NCI-H1105 (cell line): Measurements from ENCODE around the gene CLSTN2.

Source experiments
- DNase-seq: peaks from one replicate; lab custom pipeline; 2025; lab: John Stamatoyannopoulos, UW

The CLSTN2 gene

DNA sequence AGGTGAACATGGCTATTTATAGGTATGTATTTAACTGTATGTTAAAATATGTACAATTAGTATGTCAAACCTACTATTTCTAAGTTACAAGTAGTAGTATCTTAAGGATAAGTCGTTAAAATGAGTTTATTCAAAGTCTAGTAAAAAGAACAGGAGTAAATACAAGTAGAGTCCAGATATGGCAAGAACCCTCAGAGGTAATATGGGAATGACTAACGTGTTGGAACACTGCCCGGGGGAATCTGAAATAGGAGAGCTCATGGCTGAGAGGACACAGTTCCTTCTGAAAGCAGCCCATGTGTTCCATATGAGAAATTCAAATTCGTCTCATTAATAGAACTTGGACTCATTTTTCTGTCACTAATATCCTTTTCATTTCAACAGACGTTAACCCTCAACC lies 158.8 kb downstream of the CLSTN2 start:
- DNase-seq, result peak; percentile 82

DNA sequence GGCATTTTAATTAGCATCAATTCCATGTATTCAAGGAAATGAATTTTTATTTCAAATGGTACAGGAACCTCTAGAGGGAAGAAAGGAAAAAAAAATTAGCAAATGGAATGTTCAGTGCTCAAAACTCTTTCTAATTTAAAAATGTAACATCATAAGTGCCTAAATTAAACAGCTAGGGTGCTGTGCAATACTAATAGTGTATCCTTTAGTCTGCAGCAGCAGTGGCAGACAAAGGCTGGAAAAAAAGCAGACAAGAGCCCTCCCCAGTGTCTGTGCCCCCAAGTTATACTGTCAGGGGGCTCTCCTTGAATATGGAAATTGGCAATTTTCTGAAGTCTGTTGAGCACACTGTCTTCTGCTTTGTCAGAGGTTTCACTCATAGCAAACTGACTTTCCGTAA lies 159.5 kb downstream of the CLSTN2 start:
- DNase-seq, result no peak

DNA sequence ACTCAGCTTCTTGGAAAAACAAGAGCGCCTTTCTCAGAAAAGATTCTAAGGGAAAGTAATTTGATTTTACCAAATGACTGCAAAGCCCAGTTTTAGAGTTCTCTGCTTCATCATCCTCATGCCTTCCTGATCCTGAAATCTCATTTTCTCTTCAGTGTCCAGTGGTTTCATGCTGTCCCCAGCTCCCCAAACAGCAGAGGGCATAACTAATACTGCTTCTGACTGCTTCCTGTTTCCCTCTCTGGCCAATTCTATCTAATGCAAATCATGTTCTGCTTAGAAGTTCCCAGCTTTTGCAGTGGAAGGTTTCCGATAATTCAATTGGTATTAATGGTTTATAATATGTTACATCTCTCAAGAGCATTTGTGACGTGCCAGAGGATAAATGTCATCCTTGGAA lies 161.1 kb downstream of the CLSTN2 start:
- DNase-seq, result no peak

DNA sequence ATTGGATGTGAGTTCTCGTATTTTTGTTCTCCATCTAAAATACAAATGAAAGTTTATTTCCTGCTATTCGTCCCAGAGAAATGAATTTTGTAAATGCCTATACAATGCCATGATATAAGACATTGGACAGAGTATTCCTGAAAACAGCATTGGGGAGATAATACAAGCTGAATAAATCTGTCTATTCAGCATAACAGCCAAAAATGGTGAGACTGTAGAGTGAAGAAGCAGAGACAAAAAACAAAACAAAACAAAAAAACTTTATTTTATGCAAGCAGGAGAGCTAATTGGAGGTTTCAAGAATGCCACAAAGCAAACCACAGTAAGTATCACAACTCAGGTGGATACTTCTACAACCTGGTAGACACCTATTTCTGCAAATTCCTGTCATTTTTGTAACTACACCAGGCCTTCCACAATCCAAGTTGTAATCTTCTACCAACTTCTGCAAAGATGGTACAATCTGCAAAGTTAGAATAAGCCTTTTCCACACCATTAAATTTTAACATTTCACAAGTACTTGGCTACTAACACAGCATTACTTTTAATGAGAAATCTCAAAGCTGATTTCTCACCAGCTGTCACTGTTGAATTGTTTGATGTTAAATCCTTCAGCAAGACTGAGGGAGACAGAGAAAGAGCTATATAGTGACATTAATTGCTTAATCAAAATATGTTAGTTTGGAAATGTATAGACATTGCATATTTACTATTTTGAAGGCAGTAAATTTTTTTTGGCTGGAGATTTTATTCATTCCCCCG lies 163.1 kb downstream of the CLSTN2 start:
- no peak for DNase-seq

DNA sequence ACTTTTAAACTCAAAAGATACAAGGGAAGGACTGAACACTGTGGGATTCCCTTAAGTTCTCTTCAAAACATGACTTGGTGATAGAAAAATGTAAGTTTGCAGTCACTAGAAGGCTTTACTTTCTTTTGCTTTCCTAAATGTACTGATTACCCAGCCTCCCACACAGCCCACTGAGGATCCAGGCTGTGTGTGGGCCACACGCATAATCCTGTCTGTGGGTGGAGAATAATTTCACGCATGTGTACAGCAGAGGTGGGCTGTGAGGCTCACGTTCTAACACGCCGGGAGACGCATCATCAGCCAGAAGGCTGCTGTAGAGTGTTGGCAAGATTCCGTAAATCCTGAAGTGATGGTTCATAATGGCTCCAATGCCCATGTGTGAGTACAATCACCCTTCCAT lies 165.5 kb downstream of the CLSTN2 start:
- DNase-seq, result no peak

DNA sequence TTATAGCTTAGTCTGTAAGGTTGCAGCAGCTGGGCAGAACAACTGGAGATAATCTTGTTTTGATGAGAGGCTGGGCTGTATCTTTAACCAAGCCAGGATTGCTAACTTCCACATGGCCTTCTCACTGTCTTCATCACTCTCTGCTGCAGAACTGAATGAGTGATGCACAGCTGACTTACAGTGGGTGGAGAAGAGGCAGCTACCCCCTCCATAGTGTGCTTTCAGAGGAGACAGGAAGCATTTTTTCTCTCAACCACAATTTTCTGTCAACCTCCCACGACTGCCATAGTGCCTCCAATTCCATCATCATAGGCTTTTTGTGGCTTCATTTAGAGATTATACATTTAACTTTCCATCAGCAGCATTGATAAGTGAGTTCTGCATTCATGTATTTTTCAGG lies 168.2 kb downstream of the CLSTN2 start:
- DNase-seq, result no peak

DNA sequence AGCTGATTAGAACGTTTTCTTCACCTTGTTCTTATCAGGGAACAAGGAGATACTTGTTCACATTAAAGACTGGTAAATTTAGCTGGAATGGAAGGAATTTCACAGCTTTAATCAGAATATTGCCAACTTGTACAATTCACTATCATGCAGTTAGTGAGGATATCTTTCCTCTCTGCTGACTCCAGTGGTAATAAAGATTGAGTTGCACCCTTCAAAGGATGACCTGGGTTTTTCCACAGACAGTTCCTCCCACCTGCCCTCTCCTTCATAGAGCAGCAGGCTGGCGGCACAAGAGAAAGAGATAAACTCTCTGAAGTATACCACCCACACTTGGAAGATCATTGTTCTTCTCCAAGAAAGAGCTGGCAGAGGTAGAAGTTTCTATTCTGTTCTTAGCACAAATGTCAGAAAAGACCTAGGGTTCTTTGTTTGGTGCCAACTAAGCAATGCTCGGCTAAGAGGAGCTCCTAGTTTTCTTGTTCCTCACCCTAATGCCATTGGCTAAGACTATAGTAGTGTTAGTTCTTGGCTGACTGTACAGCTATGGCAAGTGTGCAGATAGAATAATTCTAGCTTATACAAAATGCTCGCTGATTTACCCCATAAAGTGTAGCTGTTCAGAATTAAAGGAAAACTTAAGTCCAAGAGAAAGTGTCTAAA lies 169.1 kb downstream of the CLSTN2 start:
- DNase-seq, result no peak

DNA sequence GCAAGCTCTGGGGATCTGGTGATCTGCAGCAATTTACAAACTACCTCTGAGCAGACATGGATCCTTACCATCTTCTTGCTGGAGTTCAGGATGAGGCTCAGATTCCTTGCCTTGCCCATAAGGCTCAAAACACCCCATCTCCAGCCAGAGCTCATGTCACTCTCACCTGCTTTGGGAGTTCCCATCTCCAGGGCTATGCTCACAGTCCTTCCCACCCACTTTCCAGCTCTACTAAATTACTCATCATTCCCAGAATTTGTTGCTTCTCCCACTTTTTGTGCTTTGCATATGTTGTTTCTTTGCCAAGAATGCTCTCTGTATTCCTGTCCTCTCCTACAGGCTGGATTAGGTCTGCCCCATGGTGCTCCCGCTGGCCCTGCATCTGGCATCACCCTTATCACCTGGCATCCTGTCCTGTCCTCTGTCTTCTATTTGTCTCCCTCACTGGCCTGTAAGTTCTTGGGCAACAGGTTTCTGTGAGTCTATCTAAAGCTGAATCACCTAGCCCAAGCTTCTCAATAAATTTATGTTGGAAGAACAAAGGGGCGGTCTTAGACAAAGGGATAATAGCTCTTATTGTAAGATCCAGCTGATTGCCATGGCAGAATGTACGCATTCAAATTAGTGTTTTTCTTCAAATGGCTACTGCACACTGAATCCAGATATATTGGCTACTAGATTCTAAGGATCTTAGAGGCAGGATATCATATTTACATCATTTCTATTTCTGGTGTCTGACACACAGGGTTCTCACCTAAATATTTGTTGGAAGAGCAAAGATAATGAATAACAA lies 179.2 kb downstream of the CLSTN2 start:
- no peak for DNase-seq

DNA sequence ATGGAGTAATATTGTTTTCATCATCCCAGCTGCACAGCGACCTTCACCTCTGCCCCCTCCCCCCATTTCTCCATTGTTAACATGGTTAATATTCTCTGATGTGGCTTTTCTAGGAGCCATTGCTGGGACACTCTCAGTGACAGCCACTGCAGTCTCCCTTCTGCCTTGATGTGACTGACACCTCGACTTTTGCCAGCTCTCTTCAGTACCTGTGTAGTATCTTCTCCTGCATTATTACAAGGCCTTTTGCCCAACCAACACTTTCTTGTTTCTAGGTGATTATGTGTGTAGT lies 179.8 kb downstream of the CLSTN2 start:
- DNase-seq, result no peak

DNA sequence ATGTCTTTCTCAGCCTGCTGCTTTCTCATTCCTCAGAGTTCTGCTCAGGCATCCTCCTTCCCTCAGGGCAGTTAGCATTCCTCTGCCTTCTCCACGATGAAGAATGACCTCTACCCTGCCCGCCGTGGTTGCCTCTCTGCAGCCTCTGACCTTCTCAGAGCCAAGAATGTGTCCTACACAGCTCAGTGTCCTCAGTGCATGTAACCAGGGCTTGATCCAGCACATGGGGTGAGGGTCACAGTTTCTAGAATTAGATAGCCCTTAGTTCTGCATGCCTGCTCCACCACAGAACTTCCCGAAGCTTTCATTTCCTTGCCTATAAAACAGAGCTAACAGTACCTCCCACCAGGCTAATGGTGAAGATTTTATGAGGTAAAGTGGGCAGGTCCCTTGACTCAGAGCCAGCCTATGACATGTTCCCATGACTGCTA lies 182.1 kb downstream of the CLSTN2 start:
- DNase-seq, result no peak

DNA sequence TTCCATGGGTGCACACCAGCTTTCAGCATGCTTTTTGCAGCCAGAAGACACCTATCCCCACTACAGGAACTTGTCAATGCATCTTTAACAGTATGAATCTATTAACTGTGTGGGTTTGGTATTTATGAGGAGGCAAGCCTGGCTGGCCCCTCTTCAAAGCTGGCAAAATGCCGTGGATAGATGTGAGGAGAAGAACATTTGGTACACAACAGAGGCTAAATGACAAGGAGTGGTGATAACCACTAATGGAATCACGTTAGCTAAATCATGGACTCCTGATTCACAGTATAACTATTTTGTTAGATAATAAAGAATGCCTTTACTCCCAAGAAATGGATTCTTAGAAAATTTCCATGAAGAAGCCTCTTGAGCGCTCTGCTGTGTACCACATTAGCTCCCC lies 187.2 kb downstream of the CLSTN2 start:
- no peak for DNase-seq

DNA sequence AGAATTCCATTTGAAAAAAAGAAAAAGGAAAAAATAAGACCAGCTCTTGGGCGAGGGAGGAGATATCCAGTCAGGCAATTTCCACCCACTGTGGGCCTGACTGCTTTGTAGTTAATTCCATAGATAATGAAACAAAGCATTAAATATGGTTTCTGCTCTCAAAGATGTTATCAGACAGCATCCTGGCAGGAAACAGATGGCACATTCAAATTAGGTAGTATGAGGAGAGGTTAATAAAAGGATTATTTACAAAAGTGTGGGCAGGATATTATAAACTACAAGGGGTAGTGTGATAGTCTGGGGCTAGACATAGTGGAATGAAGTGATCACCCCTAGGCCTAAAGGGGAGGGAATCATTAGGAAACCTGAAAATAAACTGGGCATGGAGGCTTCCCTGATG lies 193.2 kb downstream of the CLSTN2 start:
- DNase-seq, result peak; percentile 35

DNA sequence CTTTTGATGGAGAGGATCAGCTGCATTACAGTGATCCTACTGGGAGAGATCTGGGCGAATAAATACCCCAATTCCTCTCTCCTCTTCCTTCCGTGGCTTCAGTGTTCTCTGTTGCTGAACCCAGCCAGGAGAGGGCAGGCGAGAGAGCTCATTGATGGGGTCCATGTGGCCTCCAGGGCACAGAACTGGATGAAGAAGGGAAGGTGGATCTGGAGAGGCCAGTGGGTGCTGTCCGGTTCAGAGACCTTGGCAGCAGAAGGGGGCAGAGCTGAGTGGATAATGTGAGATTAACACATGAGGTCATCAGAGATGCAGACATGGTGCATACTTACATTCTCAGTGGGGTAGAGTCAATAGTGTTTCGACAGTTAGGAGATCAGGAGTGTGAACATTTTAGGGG lies 193.6 kb downstream of the CLSTN2 start:
- peak; percentile 35 for DNase-seq

DNA sequence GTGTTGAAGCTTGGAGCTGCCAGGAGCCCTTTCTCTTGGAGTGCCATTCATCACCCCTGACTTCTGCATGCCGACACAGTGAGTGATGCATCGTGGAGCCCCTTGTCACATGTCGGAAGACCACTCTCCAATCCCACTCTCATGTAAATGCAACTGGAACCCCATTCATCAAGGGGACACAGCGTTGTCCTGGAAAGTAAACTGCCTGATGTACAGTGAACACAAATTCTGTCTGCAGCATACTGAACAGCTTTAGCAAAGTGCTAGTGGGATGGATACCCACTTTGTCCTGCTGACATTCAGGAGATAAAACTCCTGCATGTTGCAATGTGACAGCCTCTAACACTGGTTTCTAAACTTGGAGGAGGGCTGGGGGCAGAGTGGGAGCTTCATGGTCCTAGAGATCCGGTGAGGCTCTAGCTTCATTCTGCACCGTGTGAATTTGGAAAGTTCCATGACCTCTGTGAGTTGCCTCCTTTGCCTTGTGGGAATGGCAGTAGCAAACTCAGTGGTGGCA lies 194.8 kb downstream of the CLSTN2 start:
- DNase-seq, result no peak

DNA sequence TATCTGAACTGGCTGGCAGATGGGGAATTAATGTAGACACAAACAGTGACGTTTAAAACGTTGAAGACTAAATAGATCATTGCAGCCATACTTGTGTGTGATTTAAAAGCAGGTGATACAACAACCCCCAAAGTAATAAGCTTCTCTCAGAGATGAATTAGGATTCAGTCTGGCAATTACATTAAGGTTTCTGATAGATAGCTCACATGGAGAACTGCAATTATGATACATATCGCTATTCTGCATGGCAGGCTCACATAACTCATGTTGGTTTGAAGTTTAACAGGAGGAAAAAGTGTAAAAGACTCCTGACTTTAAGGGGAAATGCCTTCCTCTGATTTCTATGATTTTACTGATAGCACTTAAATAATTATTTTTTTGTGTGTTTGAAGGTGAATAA lies 196.9 kb downstream of the CLSTN2 start:
- DNase-seq, result no peak

DNA sequence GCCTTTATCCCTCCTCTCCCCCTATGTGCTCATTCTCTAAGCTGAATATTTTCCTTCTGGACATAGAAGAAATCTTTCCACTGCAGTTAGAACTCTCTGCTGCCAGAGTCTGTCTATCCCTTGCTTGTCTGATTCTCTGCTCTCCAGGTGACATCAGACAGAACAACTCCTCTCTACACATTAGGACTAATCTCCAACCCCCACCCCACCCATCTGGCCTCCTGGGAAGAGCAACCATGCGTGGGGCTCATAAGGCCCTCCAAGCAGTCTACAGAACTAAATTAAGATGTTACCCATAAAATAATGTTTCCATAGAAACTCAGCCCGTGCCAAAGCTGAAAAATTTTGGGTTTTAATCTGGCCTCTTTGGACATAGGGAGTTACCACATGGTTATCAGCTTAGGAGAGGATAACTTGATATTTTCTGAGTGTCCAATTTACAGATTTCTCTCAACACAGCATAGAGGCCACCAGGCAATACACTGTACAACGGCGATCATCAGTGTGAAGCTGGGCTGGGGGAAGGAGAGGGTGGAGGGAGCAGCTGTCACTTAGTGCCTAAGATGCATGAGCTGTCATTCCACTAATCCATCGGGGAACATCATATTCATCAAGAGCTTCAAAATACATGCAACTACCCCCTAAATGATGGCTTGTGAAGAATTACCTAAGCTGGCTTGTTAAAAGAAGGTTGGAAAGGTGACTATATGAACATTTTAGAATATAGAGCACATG lies 199.4 kb downstream of the CLSTN2 start:
- DNase-seq, result no peak

DNA sequence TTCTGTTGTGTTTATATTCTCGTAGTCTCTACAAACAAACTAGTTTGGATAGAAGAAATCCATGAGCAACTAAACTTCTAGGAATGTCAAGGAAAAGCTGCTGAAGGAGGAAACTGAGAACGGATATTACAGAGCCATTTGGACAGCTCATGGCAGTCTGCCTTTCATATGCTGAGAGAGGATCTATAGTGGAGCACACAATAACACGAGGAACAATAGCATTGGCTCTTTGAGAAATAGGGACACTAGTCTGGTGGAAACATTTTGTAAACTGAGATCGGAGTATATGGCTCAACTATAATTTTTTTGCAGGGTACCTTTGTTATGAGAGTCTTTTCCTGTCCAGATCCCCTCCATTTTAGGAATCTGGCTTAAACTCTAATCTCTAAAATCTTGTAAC lies 200.5 kb downstream of the CLSTN2 start:
- DNase-seq, result no peak

DNA sequence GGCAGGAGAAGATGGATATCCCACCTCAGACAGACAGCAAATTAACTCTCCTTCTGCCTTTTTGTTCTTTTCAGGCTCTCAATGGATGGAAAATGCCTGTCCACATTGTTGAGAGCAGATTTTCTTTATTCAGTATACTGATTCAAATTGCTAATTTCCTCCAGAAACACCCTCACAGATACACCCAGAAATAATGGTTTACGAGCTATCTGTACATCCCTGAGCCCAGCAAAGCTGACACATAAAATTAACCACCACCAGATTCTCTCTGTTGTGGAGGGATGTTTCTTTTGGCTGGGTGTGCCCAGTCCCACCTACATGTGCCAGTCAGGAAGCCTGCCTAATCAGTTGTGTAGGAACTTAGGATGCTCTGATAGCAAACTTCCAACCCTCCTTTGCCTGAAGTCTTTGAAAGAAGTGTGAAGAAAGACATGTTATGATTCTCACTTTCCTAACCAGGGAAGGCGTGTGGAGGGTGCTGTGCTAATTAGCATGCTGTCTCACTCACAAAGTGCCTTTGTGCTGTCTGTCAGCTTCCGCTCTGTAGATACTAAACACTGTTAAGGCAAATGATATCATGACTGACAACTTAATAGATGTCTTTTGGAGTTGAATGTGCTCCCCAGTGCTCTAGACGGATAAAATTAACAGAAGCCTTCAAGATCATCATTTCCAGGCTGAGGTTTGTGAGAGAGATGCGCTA lies 208.5 kb downstream of the CLSTN2 start:
- no peak for DNase-seq

DNA sequence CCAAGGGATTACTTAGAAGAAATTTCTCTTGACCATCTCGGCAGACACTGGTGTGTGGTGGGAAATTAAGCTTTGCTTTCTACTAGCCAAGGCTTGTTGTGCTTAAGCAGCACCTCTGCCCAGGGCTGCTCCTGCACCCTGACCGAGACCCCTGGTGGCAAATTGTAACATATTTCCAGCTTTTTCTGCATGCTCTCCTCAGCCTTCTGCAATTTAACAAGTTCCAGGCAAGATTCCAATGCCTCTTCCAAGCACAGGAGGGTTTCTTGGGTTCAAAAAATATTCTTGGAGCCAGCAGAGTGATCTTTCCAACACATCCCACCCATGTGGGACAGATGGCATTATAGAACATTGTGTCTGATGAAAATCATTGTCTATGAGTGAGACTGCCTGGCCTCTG lies 210.5 kb downstream of the CLSTN2 start:
- DNase-seq, result no peak

DNA sequence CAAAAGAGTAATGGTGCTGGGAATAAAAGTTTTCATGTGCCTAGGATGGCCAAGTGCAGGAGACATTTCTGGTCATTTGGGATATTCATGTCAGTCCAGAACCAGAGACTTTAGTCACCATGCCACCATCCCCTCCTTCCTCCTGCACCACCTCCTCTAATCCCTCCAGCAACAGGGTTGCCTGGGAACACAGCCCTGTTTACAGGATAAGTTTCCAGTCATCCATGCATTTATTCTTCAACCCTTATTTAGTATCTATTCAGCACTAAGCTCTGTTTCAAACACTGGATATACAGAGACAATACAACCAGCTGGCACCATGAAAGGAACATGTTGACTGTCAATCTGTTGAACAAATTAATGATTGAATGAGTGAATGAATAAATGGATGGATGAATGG lies 211.7 kb downstream of the CLSTN2 start:
- no peak for DNase-seq

DNA sequence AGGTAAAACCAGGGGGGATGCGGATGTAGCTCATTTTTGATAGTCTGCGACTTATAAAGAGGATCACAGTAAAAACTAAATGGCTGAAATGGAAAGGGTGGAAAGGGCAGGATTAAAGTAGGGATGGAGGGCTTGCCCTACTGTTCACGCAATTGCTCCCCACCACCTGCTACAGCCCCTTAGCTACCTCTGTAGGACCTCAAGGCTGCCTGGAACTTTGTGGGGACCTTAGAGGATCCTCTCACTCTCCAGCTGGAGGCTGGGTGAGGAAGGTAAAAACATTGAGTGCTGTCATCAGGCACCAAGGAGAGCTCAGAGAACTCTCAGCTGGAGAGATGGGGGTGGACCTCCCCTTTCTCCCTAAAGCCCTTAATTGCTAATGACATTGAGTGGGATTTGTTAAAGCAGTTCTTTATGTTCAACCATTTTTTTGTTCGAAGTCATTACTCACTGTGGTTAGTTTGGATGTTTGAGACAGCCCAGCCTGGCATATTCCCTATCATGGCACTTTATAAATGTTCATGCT lies 213.0 kb downstream of the CLSTN2 start:
- DNase-seq, result no peak
